Measurements from ENCODE around the gene LRFN4.

GRCh38 chr11:66854729-66855211 lies 2.1 kb upstream of the LRFN4 start:
- TF ChIP-seq CTCF (IDR thresholded peaks at IDR 0.05; ENCODE audit: control extremely low read depth in 1 of 3, insufficient read depth in 1 of 3, low read depth in 1 of 3, low read length in 3 of 3) (no peak), SIRT6 (IDR thresholded peaks at IDR 0.05; ENCODE audit: low read length) (no peak)

Measured in H1 (cell line).